Measurements from ENCODE around the gene TLE4. TPM values are rescaled to one million over a fixed set of nuclear protein-coding genes. Genes with fewer than 3 reads are reported as not detected.

TLE4 gene
- total RNA-seq, 1 donor from 2014 or later, result 55.6 TPM

GRCh38 chr9:79756414-79756813, 184.6 kb downstream of the TLE4 start:
- DNase-seq (ENCODE audit: low spot score, unreplicated experiment), result no peak
- Mint-ChIP-seq H3K9me3 (ENCODE audit: low read depth) (peaks cover 9% of the 10 kb centered on the region), H3K27me3 (no peaks in the 10 kb centered on the region), H3K4me1 (ENCODE audit: low read depth) (no peaks in the 10 kb centered on the region), H3K4me3 (ENCODE audit: low read depth) (no peak overlapping the region), H3K36me3 (ENCODE audit: insufficient read depth) (peaks cover 3% of the 10 kb centered on the region), H3K27ac (no peak overlapping the region)
- no peak for TF ChIP-seq CTCF (IDR thresholded peaks at IDR 0.05; ENCODE audit: unreplicated experiment)

GRCh38 chr9:79757074-79757473, 185.3 kb downstream of the TLE4 start:
- no peak overlapping the region for H3K27ac Mint-ChIP-seq
- H3K4me3 Mint-ChIP-seq (ENCODE audit: low read depth), result no peak overlapping the region
- H3K36me3 Mint-ChIP-seq (ENCODE audit: insufficient read depth), result peaks cover 3% of the 10 kb centered on the region
- no peaks in the 10 kb centered on the region for H3K4me1 Mint-ChIP-seq (ENCODE audit: low read depth)
- no peaks in the 10 kb centered on the region for H3K27me3 Mint-ChIP-seq
- TF ChIP-seq CTCF (IDR thresholded peaks at IDR 0.05; ENCODE audit: unreplicated experiment), result no peak
- no peak for DNase-seq (ENCODE audit: low spot score, unreplicated experiment)
- H3K9me3 Mint-ChIP-seq (ENCODE audit: low read depth), result peaks cover 9% of the 10 kb centered on the region

- peak; percentile 28 for TF ChIP-seq CTCF (IDR thresholded peaks at IDR 0.05; ENCODE audit: unreplicated experiment)
- H3K27me3 Mint-ChIP-seq, result no peaks in the 10 kb centered on the region
- no peak for DNase-seq (ENCODE audit: low spot score, unreplicated experiment)
- peaks cover 2% of the 10 kb centered on the region for H3K36me3 Mint-ChIP-seq (ENCODE audit: insufficient read depth)
- H3K4me3 Mint-ChIP-seq (ENCODE audit: low read depth), result no peak overlapping the region
- H3K9me3 Mint-ChIP-seq (ENCODE audit: low read depth), result peaks cover 7% of the 10 kb centered on the region
- no peak overlapping the region for H3K27ac Mint-ChIP-seq
- H3K4me1 Mint-ChIP-seq (ENCODE audit: low read depth), result no peaks in the 10 kb centered on the region
Measured at GRCh38 chr9:79757881-79758669, 186.3 kb downstream of the TLE4 start.

GRCh38 chr9:79759460-79759859, 187.7 kb downstream of the TLE4 start:
- Mint-ChIP-seq H3K27ac (no peak overlapping the region), H3K36me3 (ENCODE audit: insufficient read depth) (no peaks in the 10 kb centered on the region), H3K4me3 (ENCODE audit: low read depth) (no peak overlapping the region), H3K9me3 (ENCODE audit: low read depth) (peaks cover 4% of the 10 kb centered on the region), H3K4me1 (ENCODE audit: low read depth) (no peaks in the 10 kb centered on the region), H3K27me3 (peaks cover 11% of the 10 kb centered on the region)
- TF ChIP-seq CTCF (IDR thresholded peaks at IDR 0.05; ENCODE audit: unreplicated experiment), result no peak
- no peak for DNase-seq (ENCODE audit: low spot score, unreplicated experiment)

- no peak for DNase-seq (ENCODE audit: low spot score, unreplicated experiment)
- TF ChIP-seq CTCF (IDR thresholded peaks at IDR 0.05; ENCODE audit: unreplicated experiment), result no peak
- peaks cover 5% of the 10 kb centered on the region for H3K4me1 Mint-ChIP-seq (ENCODE audit: low read depth)
- no peak overlapping the region for H3K4me3 Mint-ChIP-seq (ENCODE audit: low read depth)
- H3K9me3 Mint-ChIP-seq (ENCODE audit: low read depth), result peaks cover 4% of the 10 kb centered on the region
- H3K27ac Mint-ChIP-seq, result no peak overlapping the region
- no peaks in the 10 kb centered on the region for H3K36me3 Mint-ChIP-seq (ENCODE audit: insufficient read depth)
- peaks cover 29% of the 10 kb centered on the region for H3K27me3 Mint-ChIP-seq
Measured at GRCh38 chr9:79762070-79762469, 190.3 kb downstream of the TLE4 start.
